Neural cell (in vitro differentiated cells): Measurements from ENCODE around the gene PLSCR4. TPM values are rescaled to one million over a fixed set of nuclear protein-coding genes. Genes with fewer than 3 reads are reported as not detected.

Experiments used
- H2AFZ ChIP-seq: fragments of 200-600, 300-800 bp; sonication (generic), shearing (Covaris generic); 2 replicates; pipeline ENCODE4 v1.6.0; 2014; ENCODE audit warnings: low read depth, mild to moderate bottlenecking, antibody characterized with exemption, low read length, moderate library complexity
- H3F3A ChIP-seq: fragments of 200-600 bp; shearing (Covaris generic); 2 replicates; pipeline ENCODE4 v1.6.1; 2016; ENCODE audit warnings: mild to moderate bottlenecking, moderate library complexity, mixed read lengths, antibody characterized with exemption, low read length; ENCODE audit not compliant: insufficient read depth, poor library complexity, severe bottlenecking
- H3K27ac ChIP-seq: fragments of 200-600, 300-800 bp; sonication (generic), shearing (Covaris generic); 2 replicates; pipeline ENCODE4 v1.5.1; 2014; ENCODE audit warnings: mild to moderate bottlenecking, low read length, moderate library complexity
- H3K27me3 ChIP-seq: fragments of 300-800, 200-600 bp; sonication (generic), shearing (Covaris generic); 2 replicates; pipeline ENCODE4 v1.6.0; 2014; ENCODE audit warnings: mild to moderate bottlenecking, low read depth, low read length, moderate library complexity; ENCODE audit not compliant: insufficient read depth
- H3K36me3 ChIP-seq: fragments of 300-800, 200-600 bp; sonication (generic), shearing (Covaris generic); 2 replicates; pipeline ENCODE4 v1.5.1; 2014; ENCODE audit warnings: mild to moderate bottlenecking, antibody characterized with exemption, low read length, moderate library complexity; ENCODE audit not compliant: insufficient read depth
- H3K4me2 ChIP-seq: fragments of 300-800, 200-600 bp; sonication (generic), shearing (Covaris generic); 2 replicates; pipeline ENCODE4 v1.6.0; 2014; ENCODE audit warnings: mild to moderate bottlenecking, low read length
- H3K4me3 ChIP-seq: fragments of 300-800, 200-600 bp; sonication (generic), shearing (Covaris generic); 2 replicates; pipeline ENCODE4 v1.5.1; 2014; ENCODE audit warnings: mild to moderate bottlenecking, low read length, moderate library complexity
- H3K79me2 ChIP-seq: fragments of 200-600 bp; shearing (Covaris generic); replicated peaks from 2 replicates; pipeline ENCODE4 v1.6.0; 2014; ENCODE audit warnings: mild to moderate bottlenecking, low read length, moderate library complexity; ENCODE audit not compliant: insufficient read depth
- H3K9ac ChIP-seq: fragments of 300-800, 200-600 bp; sonication (generic), shearing (Covaris generic); 2 replicates; pipeline ENCODE4 v1.6.1; 2016; ENCODE audit warnings: mild to moderate bottlenecking, low read length, mixed read lengths
- H3K9me2 ChIP-seq: fragments of 200-600 bp; shearing (Covaris generic); 2 replicates; pipeline ENCODE4 v1.6.1; 2016; ENCODE audit warnings: mild to moderate bottlenecking, low read length, mixed read lengths; ENCODE audit not compliant: insufficient read depth
- H3K9me3 ChIP-seq: fragments of 200-600, 300-800 bp; sonication (generic), shearing (Covaris generic); 2 replicates; pipeline ENCODE4 v1.6.1; 2016; ENCODE audit warnings: mild to moderate bottlenecking, mixed run types, low read length, moderate library complexity, mixed read lengths
- H4K20me1 ChIP-seq: fragments of 200-600 bp; shearing (Covaris generic); 2 replicates; pipeline ENCODE4 v1.6.1; 2016; ENCODE audit warnings: mild to moderate bottlenecking, mixed run types; ENCODE audit not compliant: insufficient read depth
- EP300 ChIP-seq: fragments of 450-650 bp; conservative IDR thresholded peaks from 2 replicates; pipeline ENCODE4 v1.6.1; 2014; ENCODE audit warnings: antibody characterized with exemption, mild to moderate bottlenecking, moderate library complexity; ENCODE audit not compliant: poor library complexity, severe bottlenecking
- EZH2 ChIP-seq: fragments of 200-600, 300-800 bp; shearing (Covaris generic), sonication (generic); IDR thresholded peaks from 2 replicates; pipeline ENCODE4 v1.6.1; 2014; ENCODE audit warnings: antibody characterized with exemption, low read length, borderline replicate concordance, mild to moderate bottlenecking; ENCODE audit not compliant: insufficient read depth, poor library complexity, severe bottlenecking
- MXI1 ChIP-seq: fragments of 450-650 bp; conservative IDR thresholded peaks from 2 replicates; pipeline ENCODE4 v1.6.1; 2014; ENCODE audit warnings: antibody characterized with exemption, mild to moderate bottlenecking; ENCODE audit not compliant: poor library complexity, severe bottlenecking
- POLR2AphosphoS5 ChIP-seq: IDR thresholded peaks from 2 replicates; pipeline ENCODE4 v1.6.1; 2012
- RAD21 ChIP-seq: fragments of 450-650 bp; conservative IDR thresholded peaks from 2 replicates; pipeline ENCODE4 v1.6.1; 2014; ENCODE audit warnings: antibody characterized with exemption, mild to moderate bottlenecking, moderate library complexity
- SMC3 ChIP-seq: fragments of 450-650 bp; conservative IDR thresholded peaks from 2 replicates; pipeline ENCODE4 v1.6.1; 2014; ENCODE audit warnings: antibody characterized with exemption, mild to moderate bottlenecking, moderate library complexity; ENCODE audit not compliant: poor library complexity
- TAF1 ChIP-seq: IDR thresholded peaks from 2 replicates; pipeline ENCODE4 v1.6.1; 2012; ENCODE audit warnings: low read depth
- polyA plus RNA-seq: library from polyadenylated mRNA; depleted of rRNA; stranded (reverse); fragments of >200 nt; gene quantifications from 2 replicates; pipeline ENCODE4 v1.2.3, GENCODE V29; 2014
- TF ChIP-seq, protein P1 (sequence below): IDR thresholded peaks from 2 replicates; pipeline ENCODE4 v1.6.1; 2012; ENCODE audit warnings: borderline replicate concordance
- TF ChIP-seq, protein P2 (sequence below): fragments of 450-650 bp; IDR thresholded peaks from 2 replicates; pipeline ENCODE4 v1.5.1; 2014; ENCODE audit warnings: antibody characterized with exemption, mild to moderate bottlenecking, moderate library complexity; ENCODE audit not compliant: poor library complexity, severe bottlenecking

The PLSCR4 gene
- polyA plus RNA-seq, 1 donor from 2014 or later: not detected

DNA sequence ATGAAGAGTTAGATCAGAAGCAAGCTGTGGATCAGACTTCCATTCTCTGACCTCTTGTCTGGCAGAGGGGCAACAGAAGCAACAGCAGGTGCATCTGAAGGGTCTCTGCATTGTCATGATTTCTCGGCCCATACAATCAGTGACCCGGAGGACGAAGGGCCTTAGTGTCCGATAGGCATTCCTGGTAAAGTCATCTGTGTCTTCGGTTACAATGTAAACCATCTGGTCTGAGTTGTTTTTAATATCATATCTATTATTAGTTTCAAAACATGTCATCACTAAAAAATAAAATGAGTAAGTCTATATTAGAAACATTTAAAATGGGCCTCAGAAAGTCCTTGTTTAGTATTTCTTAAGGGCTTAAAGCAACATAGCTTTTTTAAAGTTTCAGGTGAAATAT is 51.1 kb downstream of the PLSCR4 start:
- no peak overlapping the region for H3K27ac ChIP-seq
- no peaks in the 10 kb centered on the region for H4K20me1 ChIP-seq
- TF ChIP-seq TAF1 (no peak), RAD21 (no peak), MXI1 (no peak), SMC3 (no peak), POLR2AphosphoS5 (no peak), EZH2 (no peak), EP300 (no peak)
- TF ChIP-seq, protein P1, sequence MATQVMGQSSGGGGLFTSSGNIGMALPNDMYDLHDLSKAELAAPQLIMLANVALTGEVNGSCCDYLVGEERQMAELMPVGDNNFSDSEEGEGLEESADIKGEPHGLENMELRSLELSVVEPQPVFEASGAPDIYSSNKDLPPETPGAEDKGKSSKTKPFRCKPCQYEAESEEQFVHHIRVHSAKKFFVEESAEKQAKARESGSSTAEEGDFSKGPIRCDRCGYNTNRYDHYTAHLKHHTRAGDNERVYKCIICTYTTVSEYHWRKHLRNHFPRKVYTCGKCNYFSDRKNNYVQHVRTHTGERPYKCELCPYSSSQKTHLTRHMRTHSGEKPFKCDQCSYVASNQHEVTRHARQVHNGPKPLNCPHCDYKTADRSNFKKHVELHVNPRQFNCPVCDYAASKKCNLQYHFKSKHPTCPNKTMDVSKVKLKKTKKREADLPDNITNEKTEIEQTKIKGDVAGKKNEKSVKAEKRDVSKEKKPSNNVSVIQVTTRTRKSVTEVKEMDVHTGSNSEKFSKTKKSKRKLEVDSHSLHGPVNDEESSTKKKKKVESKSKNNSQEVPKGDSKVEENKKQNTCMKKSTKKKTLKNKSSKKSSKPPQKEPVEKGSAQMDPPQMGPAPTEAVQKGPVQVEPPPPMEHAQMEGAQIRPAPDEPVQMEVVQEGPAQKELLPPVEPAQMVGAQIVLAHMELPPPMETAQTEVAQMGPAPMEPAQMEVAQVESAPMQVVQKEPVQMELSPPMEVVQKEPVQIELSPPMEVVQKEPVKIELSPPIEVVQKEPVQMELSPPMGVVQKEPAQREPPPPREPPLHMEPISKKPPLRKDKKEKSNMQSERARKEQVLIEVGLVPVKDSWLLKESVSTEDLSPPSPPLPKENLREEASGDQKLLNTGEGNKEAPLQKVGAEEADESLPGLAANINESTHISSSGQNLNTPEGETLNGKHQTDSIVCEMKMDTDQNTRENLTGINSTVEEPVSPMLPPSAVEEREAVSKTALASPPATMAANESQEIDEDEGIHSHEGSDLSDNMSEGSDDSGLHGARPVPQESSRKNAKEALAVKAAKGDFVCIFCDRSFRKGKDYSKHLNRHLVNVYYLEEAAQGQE: no peak
- TF ChIP-seq, protein P2, sequence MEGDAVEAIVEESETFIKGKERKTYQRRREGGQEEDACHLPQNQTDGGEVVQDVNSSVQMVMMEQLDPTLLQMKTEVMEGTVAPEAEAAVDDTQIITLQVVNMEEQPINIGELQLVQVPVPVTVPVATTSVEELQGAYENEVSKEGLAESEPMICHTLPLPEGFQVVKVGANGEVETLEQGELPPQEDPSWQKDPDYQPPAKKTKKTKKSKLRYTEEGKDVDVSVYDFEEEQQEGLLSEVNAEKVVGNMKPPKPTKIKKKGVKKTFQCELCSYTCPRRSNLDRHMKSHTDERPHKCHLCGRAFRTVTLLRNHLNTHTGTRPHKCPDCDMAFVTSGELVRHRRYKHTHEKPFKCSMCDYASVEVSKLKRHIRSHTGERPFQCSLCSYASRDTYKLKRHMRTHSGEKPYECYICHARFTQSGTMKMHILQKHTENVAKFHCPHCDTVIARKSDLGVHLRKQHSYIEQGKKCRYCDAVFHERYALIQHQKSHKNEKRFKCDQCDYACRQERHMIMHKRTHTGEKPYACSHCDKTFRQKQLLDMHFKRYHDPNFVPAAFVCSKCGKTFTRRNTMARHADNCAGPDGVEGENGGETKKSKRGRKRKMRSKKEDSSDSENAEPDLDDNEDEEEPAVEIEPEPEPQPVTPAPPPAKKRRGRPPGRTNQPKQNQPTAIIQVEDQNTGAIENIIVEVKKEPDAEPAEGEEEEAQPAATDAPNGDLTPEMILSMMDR: no peak
- no peaks in the 10 kb centered on the region for H3K79me2 ChIP-seq
- H3K9ac ChIP-seq: no peak overlapping the region
- H3K9me3 ChIP-seq: no peaks in the 10 kb centered on the region
- H3F3A ChIP-seq: no peaks in the 10 kb centered on the region
- H3K27me3 ChIP-seq: no peaks in the 10 kb centered on the region
- no peaks in the 10 kb centered on the region for H3K36me3 ChIP-seq
- no peak overlapping the region for H2AFZ ChIP-seq
- no peak overlapping the region for H3K4me2 ChIP-seq
- H3K4me3 ChIP-seq: no peak overlapping the region
- H3K9me2 ChIP-seq: no peaks in the 10 kb centered on the region

DNA sequence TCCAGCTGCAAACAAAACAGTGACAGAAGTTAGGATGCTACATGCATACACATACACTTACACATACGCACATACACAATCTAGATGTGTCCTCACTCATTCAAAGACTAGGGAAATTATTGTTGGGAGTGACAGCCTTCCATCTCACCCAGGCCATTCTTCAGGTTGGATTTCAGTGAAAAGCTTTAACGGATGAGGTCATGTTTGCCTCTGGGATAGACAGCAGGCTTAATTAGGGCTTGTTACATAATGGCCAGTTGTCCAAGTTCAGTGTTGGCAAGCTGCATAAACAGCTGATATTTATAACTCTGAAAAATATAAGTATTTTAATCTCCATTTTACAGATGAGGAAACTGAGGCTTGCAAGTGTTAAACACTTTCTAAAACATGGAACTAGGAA is 54.1 kb downstream of the PLSCR4 start:
- H4K20me1 ChIP-seq: no peaks in the 10 kb centered on the region
- H3K9me2 ChIP-seq: no peaks in the 10 kb centered on the region
- no peaks in the 10 kb centered on the region for H3K36me3 ChIP-seq
- H3K4me2 ChIP-seq: no peak overlapping the region
- H3K27me3 ChIP-seq: no peaks in the 10 kb centered on the region
- H3K27ac ChIP-seq: no peak overlapping the region
- TF ChIP-seq, protein P1: no peak
- no peak for TF ChIP-seq SMC3
- TF ChIP-seq EP300: no peak
- TF ChIP-seq EZH2: no peak
- no peak for TF ChIP-seq POLR2AphosphoS5
- no peak for TF ChIP-seq MXI1
- TF ChIP-seq TAF1: no peak
- no peak for TF ChIP-seq RAD21
- TF ChIP-seq, protein P2: no peak
- H2AFZ ChIP-seq: no peak overlapping the region
- H3K4me3 ChIP-seq: no peak overlapping the region
- no peaks in the 10 kb centered on the region for H3K9me3 ChIP-seq
- no peaks in the 10 kb centered on the region for H3F3A ChIP-seq
- no peaks in the 10 kb centered on the region for H3K79me2 ChIP-seq
- H3K9ac ChIP-seq: no peak overlapping the region
